Measurements from ENCODE around the gene PRKCA. TPM values are rescaled to one million over a fixed set of nuclear protein-coding genes. Genes with fewer than 3 reads are reported as not detected.

PRKCA gene
- polyA plus RNA-seq, 2 of the 4 experiments (the other 2 are of a cell fraction) = 28.8 to 65.0 TPM

DNA sequence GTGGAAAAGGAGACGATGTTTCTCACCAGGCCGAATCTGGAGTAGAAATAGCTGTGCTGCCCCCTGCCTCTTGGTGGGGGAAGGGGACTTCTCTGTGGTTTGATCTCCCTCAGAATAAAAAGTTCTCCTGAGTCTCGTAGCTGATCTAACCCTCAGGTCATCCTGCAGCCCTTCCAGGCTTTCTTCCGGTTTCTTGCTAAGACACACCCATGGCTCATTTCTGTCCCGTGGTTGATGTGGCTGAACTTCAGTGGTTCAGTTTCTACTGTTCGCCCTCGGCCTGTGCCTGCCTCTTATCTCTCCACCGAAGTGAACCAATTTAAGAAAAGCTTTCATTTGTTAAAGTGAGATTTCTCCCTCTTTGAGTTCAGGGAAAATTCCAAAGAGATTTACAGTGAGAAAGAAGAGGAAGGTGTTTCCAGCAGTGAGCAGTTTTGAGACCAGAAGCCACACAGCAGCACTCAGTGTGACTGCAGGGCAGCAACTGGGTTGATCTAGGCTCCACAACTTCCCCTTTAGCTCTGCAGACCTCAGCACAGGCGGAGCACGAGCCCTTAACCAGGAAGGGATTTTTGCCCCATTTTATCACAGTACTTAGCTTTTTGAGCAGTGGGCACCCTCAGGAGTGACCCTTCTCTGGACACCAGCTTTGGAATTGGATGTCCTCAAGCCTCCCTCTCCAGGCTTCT, 497.6 kb downstream of the PRKCA start (continued):
- TF ChIP-seq, protein P1, sequence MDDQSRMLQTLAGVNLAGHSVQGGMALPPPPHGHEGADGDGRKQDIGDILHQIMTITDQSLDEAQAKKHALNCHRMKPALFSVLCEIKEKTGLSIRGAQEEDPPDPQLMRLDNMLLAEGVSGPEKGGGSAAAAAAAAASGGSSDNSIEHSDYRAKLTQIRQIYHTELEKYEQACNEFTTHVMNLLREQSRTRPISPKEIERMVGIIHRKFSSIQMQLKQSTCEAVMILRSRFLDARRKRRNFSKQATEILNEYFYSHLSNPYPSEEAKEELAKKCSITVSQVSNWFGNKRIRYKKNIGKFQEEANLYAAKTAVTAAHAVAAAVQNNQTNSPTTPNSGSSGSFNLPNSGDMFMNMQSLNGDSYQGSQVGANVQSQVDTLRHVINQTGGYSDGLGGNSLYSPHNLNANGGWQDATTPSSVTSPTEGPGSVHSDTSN (IDR thresholded peaks at IDR 0.05) = no peak
- TF ChIP-seq FOSB (CRISPR knock-in tag; IDR thresholded peaks at IDR 0.05) (no peak), SMC3 (IDR thresholded peaks at IDR 0.05) (no peak)

DNA sequence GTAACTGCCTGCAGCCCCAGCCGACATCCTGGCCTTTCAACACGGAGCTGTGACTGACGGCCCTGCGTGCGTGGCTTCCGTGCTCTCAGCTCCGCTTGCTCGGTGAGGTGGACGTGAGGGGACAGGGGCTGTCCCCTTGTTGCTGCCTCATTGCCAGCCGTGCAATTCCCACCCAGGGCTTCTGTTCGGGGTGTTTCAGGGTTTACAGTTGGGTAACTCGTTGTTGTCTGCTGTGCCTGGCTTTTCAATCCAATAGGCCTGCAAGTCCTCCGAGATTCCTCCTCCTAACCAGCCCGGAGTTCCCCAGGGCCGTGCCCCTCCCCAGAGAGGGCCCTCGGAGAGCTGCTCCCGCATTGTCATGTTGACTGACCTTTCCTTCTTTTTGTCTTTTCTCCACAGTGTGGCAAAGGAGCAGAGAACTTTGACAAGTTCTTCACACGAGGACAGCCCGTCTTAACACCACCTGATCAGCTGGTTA, 501.1 kb downstream of the PRKCA start:
- Histone ChIP-seq H3K4me2 (no peak overlapping the region), H3K27ac (no peak overlapping the region), H3K9me3 (no peaks in the 10 kb centered on the region), H3K4me1 (no peaks in the 10 kb centered on the region), H3K4me3 (no peak overlapping the region)
- WGBS (ENCODE audit: missing lambda C conversion rate) = 91% methylated on average over 19 of the region's 19 CpGs
- no peak for ATAC-seq
- POLR2A ChIA-PET = no interaction called here
- TF ChIP-seq MAZ (IDR thresholded peaks at IDR 0.05; ENCODE audit: borderline replicate concordance, low read depth, low read length) (no peak), JUN (IDR thresholded peaks at IDR 0.05) (no peak)
- TF ChIP-seq, protein P2, sequence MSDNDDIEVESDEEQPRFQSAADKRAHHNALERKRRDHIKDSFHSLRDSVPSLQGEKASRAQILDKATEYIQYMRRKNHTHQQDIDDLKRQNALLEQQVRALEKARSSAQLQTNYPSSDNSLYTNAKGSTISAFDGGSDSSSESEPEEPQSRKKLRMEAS (IDR thresholded peaks at IDR 0.05) = no peak
- CTCF ChIA-PET = interaction anchor here (1.3 to 1.9 kb wide), 3 partner anchors 10 to 75 kb away, joined by 3 to 11 read pairs (median 4); no protein-coding TSS in a partner anchor
- FAIRE-seq = no peak
- DNase-seq (ENCODE audit: low read depth in 1 of 2, low spot score in 1 of 2) = no peak

DNA sequence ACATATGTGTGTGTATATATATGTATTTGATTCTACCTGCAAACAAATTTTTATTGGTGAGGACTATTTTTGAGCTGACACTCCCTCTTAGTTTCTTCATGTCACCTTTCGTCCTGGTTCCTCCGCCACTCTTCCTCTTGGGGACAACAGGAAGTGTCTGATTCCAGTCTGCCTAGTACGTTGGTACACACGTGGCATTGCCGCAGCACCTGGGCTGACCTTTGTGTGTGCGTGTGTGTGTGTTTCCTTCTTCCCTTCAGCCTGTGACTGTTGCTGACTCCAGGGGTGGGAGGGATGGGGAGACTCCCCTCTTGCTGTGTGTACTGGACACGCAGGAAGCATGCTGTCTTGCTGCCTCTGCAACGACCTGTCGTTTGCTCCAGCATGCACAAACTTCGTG, 503.2 kb downstream of the PRKCA start:
- 92% methylated on average over 10 of the region's 10 CpGs for WGBS (ENCODE audit: missing lambda C conversion rate)
- Histone ChIP-seq H3K4me2 (no peak overlapping the region), H3K27ac (no peak overlapping the region), H3K4me1 (no peaks in the 10 kb centered on the region), H3K9me3 (no peaks in the 10 kb centered on the region), H3K4me3 (no peak overlapping the region)
- CTCF ChIA-PET = interaction anchor here (0.6 kb wide), 1 partner anchor 1512 kb away, joined by 4 read pairs; no protein-coding TSS in a partner anchor
- no peak for ATAC-seq
- POLR2A ChIA-PET = no interaction called here
- TF ChIP-seq POLR2AphosphoS2 (conservative IDR thresholded peaks at IDR 0.05; ENCODE audit: low read length) (no peak), NFE2L2 (conservative IDR thresholded peaks at IDR 0.05; ENCODE audit: low read length) (no peak), TP53 (CRISPR knock-in tag; IDR thresholded peaks at IDR 0.05) (no peak), JUN (IDR thresholded peaks at IDR 0.05) (no peak), NPAS2 (CRISPR knock-in tag; IDR thresholded peaks at IDR 0.05; ENCODE audit: borderline replicate concordance) (no peak), MYC (IDR thresholded peaks at IDR 0.05; ENCODE audit: borderline replicate concordance, low read length) (no peak), FOXS1 (CRISPR knock-in tag; IDR thresholded peaks at IDR 0.05) (no peak), MAZ (IDR thresholded peaks at IDR 0.05; ENCODE audit: borderline replicate concordance, low read depth, low read length) (no peak), ZFP36 (IDR thresholded peaks at IDR 0.05; ENCODE audit: borderline replicate concordance, partially characterized antibody) (no peak)
- TF ChIP-seq, protein P3, sequence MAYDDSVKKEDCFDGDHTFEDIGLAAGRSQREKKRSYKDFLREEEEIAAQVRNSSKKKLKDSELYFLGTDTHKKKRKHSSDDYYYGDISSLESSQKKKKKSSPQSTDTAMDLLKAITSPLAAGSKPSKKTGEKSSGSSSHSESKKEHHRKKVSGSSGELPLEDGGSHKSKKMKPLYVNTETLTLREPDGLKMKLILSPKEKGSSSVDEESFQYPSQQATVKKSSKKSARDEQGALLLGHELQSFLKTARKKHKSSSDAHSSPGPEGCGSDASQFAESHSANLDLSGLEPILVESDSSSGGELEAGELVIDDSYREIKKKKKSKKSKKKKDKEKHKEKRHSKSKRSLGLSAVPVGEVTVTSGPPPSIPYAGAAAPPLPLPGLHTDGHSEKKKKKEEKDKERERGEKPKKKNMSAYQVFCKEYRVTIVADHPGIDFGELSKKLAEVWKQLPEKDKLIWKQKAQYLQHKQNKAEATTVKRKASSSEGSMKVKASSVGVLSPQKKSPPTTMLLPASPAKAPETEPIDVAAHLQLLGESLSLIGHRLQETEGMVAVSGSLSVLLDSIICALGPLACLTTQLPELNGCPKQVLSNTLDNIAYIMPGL (CRISPR knock-in tag; IDR thresholded peaks at IDR 0.05; ENCODE audit: borderline replicate concordance) = no peak
- no peak for FAIRE-seq
- no peak for DNase-seq (ENCODE audit: low read depth in 1 of 2, low spot score in 1 of 2)

DNA sequence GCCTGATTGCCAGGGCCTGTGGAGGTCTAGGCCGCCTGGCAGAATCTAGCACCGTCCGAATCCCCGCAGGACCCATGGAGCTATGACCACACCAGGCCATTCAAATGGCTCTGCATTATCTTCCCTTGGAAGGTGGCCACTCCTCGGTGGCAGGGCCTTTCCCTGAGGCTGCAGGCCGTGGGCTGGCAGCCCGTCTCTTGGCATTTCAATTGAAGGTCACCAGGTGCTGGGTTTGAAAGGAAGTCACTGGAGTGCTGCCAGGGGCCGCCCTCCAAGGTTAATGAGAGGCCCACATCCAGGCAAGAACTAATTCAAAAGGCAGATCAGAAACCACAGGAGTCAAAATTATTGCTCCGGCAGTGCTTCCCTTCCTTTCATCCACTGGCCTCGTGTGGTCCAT, 504.8 kb downstream of the PRKCA start:
- Histone ChIP-seq H3K4me1 (no peaks in the 10 kb centered on the region), H3K4me3 (no peak overlapping the region), H3K27ac (no peak overlapping the region), H3K9me3 (no peaks in the 10 kb centered on the region), H3K4me2 (no peak overlapping the region)
- ATAC-seq (no peak), DNase-seq (ENCODE audit: low read depth in 1 of 2, low spot score in 1 of 2) (no peak), FAIRE-seq (no peak)
- TF ChIP-seq RFX5 (IDR thresholded peaks at IDR 0.05) (no peak), ZC3H11A (IDR thresholded peaks at IDR 0.05) (no peak), TP53 (CRISPR knock-in tag; IDR thresholded peaks at IDR 0.05) (no peak), CBX8 (IDR thresholded peaks at IDR 0.05) (no peak), CEBPB (IDR thresholded peaks at IDR 0.05) (no peak)
- TF ChIP-seq, protein P3 (CRISPR knock-in tag; IDR thresholded peaks at IDR 0.05; ENCODE audit: borderline replicate concordance) = no peak
- ChIA-PET CTCF (no interaction called here), POLR2A (no interaction called here)
- 91% methylated on average over 10 of the region's 10 CpGs for WGBS (ENCODE audit: missing lambda C conversion rate)
